ENCODE data around the gene ABR.
A peak's percentile ranks its signal among the peaks of the same experiment; 100 is the strongest.

Gene ABR

GRCh38 chr17:1119924-1120323 is 59.9 kb downstream of the ABR start:
- peaks cover 37% of the 10 kb centered on the region for H3K4me1 ChIP-seq (ENCODE audit: control insufficient read depth, insufficient read depth, low read length)
- no peaks in the 10 kb centered on the region for H3K9me3 ChIP-seq (ENCODE audit: control insufficient read depth, low read length)
- H3K4me3 ChIP-seq (ENCODE audit: low read length), result no peak overlapping the region
- no peak overlapping the region for H3K9ac ChIP-seq (ENCODE audit: low read length)
- H3K36me3 ChIP-seq (ENCODE audit: control insufficient read depth, insufficient read depth, low read length), result no peaks in the 10 kb centered on the region
- H3K27me3 ChIP-seq (ENCODE audit: control insufficient read depth, insufficient read depth, low read length), result peaks cover 20% of the 10 kb centered on the region

GRCh38 chr17:1116602-1117001 is 63.2 kb downstream of the ABR start:
- Histone ChIP-seq H3K9ac (ENCODE audit: low read length) (no peak overlapping the region), H3K4me1 (ENCODE audit: control insufficient read depth, insufficient read depth, low read length) (peaks cover 26% of the 10 kb centered on the region)

DNA sequence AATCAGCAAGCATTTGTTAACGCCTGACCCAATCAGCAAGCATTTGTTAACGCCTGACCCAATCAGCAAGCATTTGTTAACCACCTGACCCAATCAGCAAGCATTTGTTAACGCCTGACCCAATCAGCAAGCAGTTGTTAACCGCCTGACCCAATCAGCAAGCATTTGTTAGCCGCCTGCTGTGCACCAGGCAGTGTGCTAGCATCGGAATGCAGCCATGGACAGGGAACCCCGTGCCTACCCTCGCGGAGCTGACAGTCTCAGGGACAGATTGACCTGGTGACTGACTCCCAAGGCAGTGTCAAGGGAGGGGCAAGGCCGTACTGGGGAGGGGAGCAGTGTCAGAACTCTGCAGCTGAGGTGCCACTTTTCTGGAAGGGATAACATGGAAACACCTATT is 66.9 kb downstream of the ABR start:
- H3K4me1 ChIP-seq (ENCODE audit: control insufficient read depth, insufficient read depth, low read length), result peaks cover 43% of the 10 kb centered on the region

More at GRCh38 chr17:1116602-1117001, 63.2 kb downstream of the ABR start:
- Histone ChIP-seq H3K9me3 (ENCODE audit: control insufficient read depth, low read length) (no peaks in the 10 kb centered on the region), H3K27me3 (ENCODE audit: control insufficient read depth, insufficient read depth, low read length) (no peaks in the 10 kb centered on the region), H3K4me3 (ENCODE audit: low read length) (no peak overlapping the region), H3K36me3 (ENCODE audit: control insufficient read depth, insufficient read depth, low read length) (no peaks in the 10 kb centered on the region)

DNA sequence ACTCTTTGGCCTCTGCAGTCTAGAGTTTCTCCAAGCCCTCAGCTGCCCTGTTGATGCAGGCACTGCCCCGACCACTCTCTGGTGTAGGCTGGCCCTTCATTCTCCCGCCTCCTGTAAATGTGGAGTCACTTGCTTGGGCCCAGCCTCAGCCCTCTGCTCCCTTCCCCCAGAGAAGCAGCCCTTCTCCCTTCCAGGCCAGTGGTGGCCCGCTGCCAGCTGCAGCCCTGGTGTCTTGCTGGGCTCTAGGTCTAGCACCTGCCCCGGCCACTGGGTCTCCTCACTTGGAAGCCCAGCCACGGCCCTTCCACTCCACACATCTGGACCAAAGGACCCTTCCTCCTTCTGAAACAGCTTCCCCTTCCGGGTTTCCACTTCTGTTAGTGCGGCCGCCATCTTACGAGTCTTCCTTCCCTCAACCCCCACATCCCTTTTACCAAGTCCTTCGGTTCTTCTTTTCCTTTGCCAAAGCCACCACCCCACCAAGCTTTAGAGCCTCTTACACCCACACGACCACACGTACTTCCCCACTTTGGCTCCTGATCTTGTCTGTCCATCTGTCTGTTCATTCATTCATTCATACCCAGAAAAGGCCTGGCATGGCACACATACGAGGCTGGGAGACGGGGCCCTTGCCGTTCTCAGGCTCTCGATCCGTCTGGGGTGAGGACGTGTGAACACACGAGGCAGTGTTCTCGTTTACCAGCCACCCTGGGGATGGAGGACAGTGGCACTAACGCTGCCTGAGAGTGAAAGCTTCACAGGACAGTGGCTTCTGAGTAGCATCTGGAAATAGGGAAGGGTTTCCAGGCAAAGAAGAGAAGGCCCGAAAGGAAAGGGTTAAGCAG is 68.0 kb downstream of the ABR start:
- no peak overlapping the region for H3K4me3 ChIP-seq (ENCODE audit: low read length)
- H3K27me3 ChIP-seq (ENCODE audit: control insufficient read depth, insufficient read depth, low read length), result no peaks in the 10 kb centered on the region
- peaks cover 54% of the 10 kb centered on the region for H3K4me1 ChIP-seq (ENCODE audit: control insufficient read depth, insufficient read depth, low read length)
- no peaks in the 10 kb centered on the region for H3K36me3 ChIP-seq (ENCODE audit: control insufficient read depth, insufficient read depth, low read length)
- no peak overlapping the region for H3K9ac ChIP-seq (ENCODE audit: low read length)
- H3K9me3 ChIP-seq (ENCODE audit: control insufficient read depth, low read length), result no peaks in the 10 kb centered on the region

More for the DNA sequence above, 66.9 kb downstream of the ABR start:
- Histone ChIP-seq H3K36me3 (ENCODE audit: control insufficient read depth, insufficient read depth, low read length) (no peaks in the 10 kb centered on the region), H3K4me3 (ENCODE audit: low read length) (no peak overlapping the region), H3K9me3 (ENCODE audit: control insufficient read depth, low read length) (no peaks in the 10 kb centered on the region), H3K27me3 (ENCODE audit: control insufficient read depth, insufficient read depth, low read length) (no peaks in the 10 kb centered on the region), H3K9ac (ENCODE audit: low read length) (no peak overlapping the region)

- Histone ChIP-seq H3K9me3 (ENCODE audit: control insufficient read depth, low read length) (no peaks in the 10 kb centered on the region), H3K36me3 (ENCODE audit: control insufficient read depth, insufficient read depth, low read length) (no peaks in the 10 kb centered on the region), H3K4me1 (ENCODE audit: control insufficient read depth, insufficient read depth, low read length) (peaks cover 60% of the 10 kb centered on the region), H3K9ac (ENCODE audit: low read length) (peak overlapping the region; percentile 78), H3K27me3 (ENCODE audit: control insufficient read depth, insufficient read depth, low read length) (no peaks in the 10 kb centered on the region), H3K4me3 (ENCODE audit: low read length) (no peak overlapping the region)
Measured at GRCh38 chr17:1110862-1111598, 68.8 kb downstream of the ABR start.

- Histone ChIP-seq H3K9me3 (ENCODE audit: control insufficient read depth, low read length) (no peaks in the 10 kb centered on the region), H3K27me3 (ENCODE audit: control insufficient read depth, insufficient read depth, low read length) (no peaks in the 10 kb centered on the region), H3K4me3 (ENCODE audit: low read length) (no peak overlapping the region), H3K4me1 (ENCODE audit: control insufficient read depth, insufficient read depth, low read length) (peaks cover 63% of the 10 kb centered on the region), H3K36me3 (ENCODE audit: control insufficient read depth, insufficient read depth, low read length) (no peaks in the 10 kb centered on the region), H3K9ac (ENCODE audit: low read length) (peak overlapping the region; percentile 78)
Measured at GRCh38 chr17:1110541-1110861, 69.3 kb downstream of the ABR start.

DNA sequence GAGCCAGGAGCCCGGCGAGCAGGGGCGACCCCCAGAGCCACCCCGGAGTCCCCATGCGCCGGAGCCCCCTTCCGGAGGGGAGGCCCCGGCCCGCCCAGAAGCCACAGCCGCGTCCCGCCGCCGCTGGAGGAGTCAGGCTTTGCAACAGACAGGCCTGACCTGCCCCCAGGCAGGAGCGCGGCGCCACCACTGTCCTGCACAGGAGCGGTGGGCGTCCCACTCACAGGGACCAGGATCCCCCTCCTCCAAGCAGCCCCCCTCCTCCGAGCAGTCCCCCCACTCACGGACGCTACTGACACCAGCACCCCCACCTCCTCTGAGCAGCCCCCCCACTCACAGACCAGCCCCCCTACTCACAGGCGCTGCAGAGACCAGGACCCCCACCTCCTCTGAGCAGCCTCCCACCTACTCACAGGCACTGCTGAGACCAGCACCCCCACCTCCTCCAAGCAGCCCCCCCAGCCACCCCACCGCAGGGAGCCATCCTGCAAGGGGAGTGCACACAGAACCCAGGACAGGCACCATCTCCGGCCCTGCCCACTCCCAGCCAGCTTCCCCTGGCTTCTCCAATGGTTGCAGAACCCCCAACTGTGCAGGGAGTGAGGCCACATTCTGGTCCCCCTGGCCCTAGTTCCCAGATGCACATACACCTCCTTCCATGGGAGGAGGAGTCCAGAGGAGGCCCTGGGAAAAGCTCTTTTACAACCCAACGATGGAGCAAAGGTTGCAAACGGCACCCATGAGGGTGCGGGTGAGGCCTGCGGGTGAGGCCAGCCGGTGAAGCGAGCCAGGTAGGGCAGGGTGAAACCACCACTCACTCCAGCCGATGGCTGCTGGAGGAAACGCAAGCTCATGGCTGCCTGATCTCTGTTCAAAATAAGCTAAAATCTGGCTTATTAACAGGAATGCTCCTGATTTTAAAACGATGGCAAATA is 69.9 kb downstream of the ABR start:
- H3K4me1 ChIP-seq (ENCODE audit: control insufficient read depth, insufficient read depth, low read length), result peaks cover 58% of the 10 kb centered on the region
- peak overlapping the region; percentile 78 for H3K9ac ChIP-seq (ENCODE audit: low read length)
- H3K27me3 ChIP-seq (ENCODE audit: control insufficient read depth, insufficient read depth, low read length), result no peaks in the 10 kb centered on the region
- no peaks in the 10 kb centered on the region for H3K9me3 ChIP-seq (ENCODE audit: control insufficient read depth, low read length)
- H3K4me3 ChIP-seq (ENCODE audit: low read length), result peak overlapping the region; percentile 22
- H3K36me3 ChIP-seq (ENCODE audit: control insufficient read depth, insufficient read depth, low read length), result no peaks in the 10 kb centered on the region

DNA sequence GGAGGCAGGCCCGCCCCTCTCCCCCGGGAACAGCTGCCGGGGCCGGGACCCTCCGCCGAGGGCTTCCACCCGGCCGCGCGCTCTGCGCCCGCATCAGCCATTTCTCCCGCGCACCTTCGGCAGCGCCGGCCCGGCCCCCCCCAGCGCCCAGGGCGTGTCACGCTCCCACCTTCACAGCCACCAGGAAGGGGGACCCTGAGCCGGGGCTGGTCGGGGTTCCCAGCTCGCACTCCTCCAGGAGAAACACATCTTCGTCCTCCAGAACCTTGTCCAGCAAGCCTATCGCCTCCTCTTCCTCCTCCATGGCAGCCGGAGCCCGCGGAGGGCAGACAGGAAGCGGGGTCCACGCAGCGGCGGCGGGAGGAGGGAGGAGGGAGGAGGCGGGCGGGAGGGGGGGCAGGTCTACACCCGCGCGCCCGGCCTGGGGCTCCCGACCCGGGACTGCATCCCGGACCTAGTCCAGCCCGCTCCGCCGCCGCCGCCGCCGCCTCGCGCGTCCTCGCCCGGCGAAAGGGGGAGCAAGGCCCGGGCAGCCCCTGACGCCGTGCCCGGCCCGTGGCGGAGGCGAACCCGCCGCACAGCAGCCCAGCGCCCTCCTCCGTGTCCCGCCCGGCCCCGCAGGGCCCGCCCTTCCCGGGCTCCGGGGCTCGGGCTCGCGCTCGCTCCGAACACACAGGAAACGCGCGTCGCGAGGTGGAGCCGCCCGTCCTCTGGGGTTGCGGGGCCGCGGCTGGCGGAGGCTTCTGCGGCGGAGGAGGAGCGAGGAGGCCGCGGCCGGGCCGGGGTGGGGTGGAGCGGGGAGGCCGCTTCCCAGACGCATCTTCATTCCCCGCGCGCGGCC is 70.8 kb downstream of the ABR start:
- Histone ChIP-seq H3K9me3 (ENCODE audit: control insufficient read depth, low read length) (no peaks in the 10 kb centered on the region), H3K9ac (ENCODE audit: low read length) (peak overlapping the region; percentile 79), H3K27me3 (ENCODE audit: control insufficient read depth, insufficient read depth, low read length) (no peaks in the 10 kb centered on the region), H3K4me3 (ENCODE audit: low read length) (peak overlapping the region; percentile 80), H3K4me1 (ENCODE audit: control insufficient read depth, insufficient read depth, low read length) (peaks cover 60% of the 10 kb centered on the region), H3K36me3 (ENCODE audit: control insufficient read depth, insufficient read depth, low read length) (no peaks in the 10 kb centered on the region)

DNA sequence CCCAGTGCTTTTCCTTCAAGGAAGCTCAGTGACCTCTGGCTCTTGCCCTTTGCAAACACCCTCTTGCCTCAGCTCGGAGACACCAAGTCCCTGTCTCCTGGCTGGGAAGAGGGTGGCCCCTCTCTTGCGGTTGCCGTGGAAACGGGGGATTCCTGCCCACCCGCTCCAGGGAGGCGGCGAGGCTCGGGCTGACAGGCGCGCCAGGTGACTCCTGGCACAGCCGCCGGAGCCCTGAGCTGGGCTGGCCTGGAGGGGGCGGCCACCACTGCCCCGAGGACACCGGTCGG is 71.4 kb downstream of the ABR start:
- peaks cover 62% of the 10 kb centered on the region for H3K4me1 ChIP-seq (ENCODE audit: control insufficient read depth, insufficient read depth, low read length)
- H3K36me3 ChIP-seq (ENCODE audit: control insufficient read depth, insufficient read depth, low read length), result no peaks in the 10 kb centered on the region
- H3K4me3 ChIP-seq (ENCODE audit: low read length), result peak overlapping the region; percentile 80
- no peaks in the 10 kb centered on the region for H3K9me3 ChIP-seq (ENCODE audit: control insufficient read depth, low read length)
- H3K9ac ChIP-seq (ENCODE audit: low read length), result peak overlapping the region; percentile 79
- H3K27me3 ChIP-seq (ENCODE audit: control insufficient read depth, insufficient read depth, low read length), result no peaks in the 10 kb centered on the region

GRCh38 chr17:1107777-1108477 is 71.9 kb downstream of the ABR start:
- no peaks in the 10 kb centered on the region for H3K27me3 ChIP-seq (ENCODE audit: control insufficient read depth, insufficient read depth, low read length)
- peaks cover 62% of the 10 kb centered on the region for H3K4me1 ChIP-seq (ENCODE audit: control insufficient read depth, insufficient read depth, low read length)
- H3K4me3 ChIP-seq (ENCODE audit: low read length), result peak overlapping the region; percentile 80
- H3K9ac ChIP-seq (ENCODE audit: low read length), result peak overlapping the region; percentile 79
- no peaks in the 10 kb centered on the region for H3K36me3 ChIP-seq (ENCODE audit: control insufficient read depth, insufficient read depth, low read length)
- H3K9me3 ChIP-seq (ENCODE audit: control insufficient read depth, low read length), result no peaks in the 10 kb centered on the region
